Endometrial microvascular endothelial cells (primary cell): ENCODE data around the gene SEMA4D. TPM values are rescaled to one million over a fixed set of nuclear protein-coding genes. Genes with fewer than 3 reads are reported as not detected.
"Not testable (repeated sequence)": the region's sequence is repeated elsewhere in the genome, so short reads cannot be mapped to it uniquely, and the experiment has no call there.

Source experiments
- in situ Hi-C: cut with HindIII; loops from 2 replicates; pipeline ENCODE4 v1.10.0; 2017; ENCODE audit warnings: low sequenced_read_pairs, low pct_unique_long_range_greater_than_20kb; ENCODE audit errors: inconsistent ontology term
- total RNA-seq: library from RNA; depleted of rRNA; stranded (reverse); fragments of >200 nt; gene quantifications from one replicate; pipeline ENCODE4 v1.2.3, GENCODE V29; 2015; ENCODE audit errors: inconsistent ontology term

Gene SEMA4D
- total RNA-seq, 1 donor from 2014 or later, result 2.8 TPM

- in situ Hi-C loops, result no loop called here
These were observed 114.1 kb downstream of the SEMA4D start for GRCh38 chr9:89383721-89384300.

DNA sequence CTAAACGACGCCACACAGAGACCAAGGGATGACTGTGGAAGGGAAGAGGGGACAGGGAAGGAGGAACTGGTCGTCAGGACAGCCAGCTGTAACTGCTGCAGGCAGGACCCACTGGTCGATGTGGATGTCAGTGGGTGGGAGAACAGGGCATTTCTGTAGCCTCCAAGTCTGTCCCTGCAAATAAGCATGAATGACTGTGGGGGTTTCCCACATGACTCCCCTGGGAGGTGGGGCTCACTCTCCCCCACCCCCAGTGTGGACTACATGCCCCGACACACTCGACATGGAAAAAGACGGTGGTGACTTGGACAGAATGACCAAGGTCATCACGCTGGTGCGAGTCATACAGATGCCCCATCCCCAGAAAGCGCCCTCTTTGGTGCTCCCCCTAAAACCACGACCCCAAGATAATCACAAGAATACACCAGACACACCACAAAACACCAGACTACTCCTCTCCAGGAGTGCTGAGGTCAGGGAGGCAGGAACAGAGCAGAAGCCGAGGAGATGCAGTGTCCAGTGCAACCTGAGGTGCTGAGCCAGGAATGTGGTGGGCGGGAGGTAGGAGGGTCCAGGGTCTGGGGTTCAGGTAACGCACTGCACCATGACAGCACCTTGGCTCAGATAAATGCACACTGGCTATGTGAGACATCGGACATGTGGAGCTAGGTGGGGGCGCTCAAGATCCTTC is 114.7 kb downstream of the SEMA4D start:
- in situ Hi-C loops, result no loop called here

- in situ Hi-C loops, result no loop called here
These were observed 115.6 kb downstream of the SEMA4D start for GRCh38 chr9:89382026-89382986.

GRCh38 chr9:89381308-89381609 is 116.7 kb downstream of the SEMA4D start:
- in situ Hi-C loops, result no loop called here

DNA sequence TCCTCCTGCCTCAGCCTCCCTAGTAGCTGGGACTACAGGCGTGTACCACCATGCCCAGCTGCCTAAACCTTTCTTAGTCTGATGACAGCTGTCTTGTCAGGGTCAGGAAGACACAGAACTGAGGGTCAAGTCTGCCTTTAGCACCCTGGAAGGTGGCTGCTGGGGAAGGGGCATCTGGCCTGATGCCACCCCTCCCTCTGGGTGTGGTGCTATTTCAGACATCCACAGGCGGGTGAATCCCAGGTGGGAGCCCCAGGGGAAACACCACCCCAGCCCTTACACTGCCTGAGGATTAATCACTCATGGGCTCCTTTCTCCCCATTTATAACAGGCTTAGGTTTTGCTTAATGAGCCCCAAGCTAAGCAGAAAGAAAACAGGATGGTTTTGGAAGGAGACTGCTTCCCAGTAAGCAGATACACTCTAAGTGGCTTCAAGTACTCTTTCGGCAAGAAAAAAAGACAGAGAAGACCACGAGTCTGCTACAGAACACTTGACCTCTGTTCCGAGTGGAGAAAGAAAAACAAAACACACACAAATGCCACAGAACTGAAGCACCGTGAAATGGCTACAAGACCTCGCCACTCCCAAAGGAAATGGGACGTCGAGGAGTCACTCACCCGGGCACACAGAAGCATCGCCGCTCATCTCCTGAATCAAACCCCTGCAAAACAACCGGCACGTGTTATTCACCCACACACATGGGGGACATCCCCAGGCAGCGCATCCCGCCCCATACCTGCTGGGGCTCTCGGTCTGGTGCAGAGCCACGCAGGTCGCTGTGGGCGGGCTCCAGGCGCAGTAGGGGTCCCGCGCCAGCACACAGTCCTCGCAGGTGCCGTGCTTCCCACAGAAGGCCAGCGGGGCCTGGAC is 117.2 kb downstream of the SEMA4D start:
- in situ Hi-C loops, result no loop called here

DNA sequence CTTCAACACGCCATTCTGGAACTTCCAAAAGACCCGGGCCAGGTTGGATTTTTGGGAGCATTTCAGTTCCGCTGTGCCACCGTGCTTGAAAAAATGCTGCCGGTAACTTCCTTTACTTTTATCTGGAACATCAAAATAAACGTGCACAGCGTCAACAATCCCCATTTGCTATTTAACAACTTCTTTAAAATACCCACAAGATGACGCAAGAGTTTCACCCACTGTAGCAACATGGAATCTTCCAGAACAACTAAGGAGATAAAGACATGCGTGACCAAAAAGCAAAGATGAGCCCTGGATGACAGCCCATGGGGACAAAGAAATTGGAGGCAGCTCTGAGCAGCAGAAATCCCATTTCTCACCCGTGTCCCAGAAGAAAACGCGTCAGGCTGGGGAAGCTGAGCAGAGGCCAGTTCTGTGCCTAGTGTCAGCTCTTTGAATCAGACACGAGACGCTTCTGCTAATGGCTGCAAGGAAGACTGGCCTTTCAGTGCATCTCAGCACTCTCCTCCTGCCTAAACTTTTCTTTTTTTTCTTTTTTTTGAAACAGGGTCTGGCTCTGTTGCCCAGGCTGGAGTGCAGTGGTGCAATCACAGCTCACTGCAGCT is 118.3 kb downstream of the SEMA4D start:
- in situ Hi-C loops, result no loop called here

- in situ Hi-C loops, result no loop called here
These were observed 118.9 kb downstream of the SEMA4D start for GRCh38 chr9:89379031-89379430.

GRCh38 chr9:89378541-89378940 is 119.4 kb downstream of the SEMA4D start:
- in situ Hi-C loops, result no loop called here

DNA sequence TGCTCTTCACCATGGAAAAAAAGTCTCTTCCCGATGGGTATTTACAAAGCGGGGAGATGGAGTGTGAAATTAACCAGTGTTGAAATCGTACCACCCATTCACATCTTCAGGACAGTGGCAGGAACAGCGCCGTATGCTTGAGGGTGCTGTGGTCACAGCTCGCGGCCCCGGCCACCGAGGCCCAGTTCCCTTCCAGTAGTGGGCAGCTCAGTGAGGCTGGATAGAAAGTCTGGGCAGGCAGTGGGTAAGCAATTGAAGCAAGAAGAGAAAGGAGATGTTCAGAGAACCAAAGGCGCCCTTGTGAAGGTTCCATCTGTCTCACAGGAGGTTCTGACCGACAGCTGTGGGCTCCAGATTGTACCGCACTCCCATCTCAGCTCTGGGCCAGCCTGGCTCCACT is 120.5 kb downstream of the SEMA4D start:
- in situ Hi-C loops, result no loop called here

DNA sequence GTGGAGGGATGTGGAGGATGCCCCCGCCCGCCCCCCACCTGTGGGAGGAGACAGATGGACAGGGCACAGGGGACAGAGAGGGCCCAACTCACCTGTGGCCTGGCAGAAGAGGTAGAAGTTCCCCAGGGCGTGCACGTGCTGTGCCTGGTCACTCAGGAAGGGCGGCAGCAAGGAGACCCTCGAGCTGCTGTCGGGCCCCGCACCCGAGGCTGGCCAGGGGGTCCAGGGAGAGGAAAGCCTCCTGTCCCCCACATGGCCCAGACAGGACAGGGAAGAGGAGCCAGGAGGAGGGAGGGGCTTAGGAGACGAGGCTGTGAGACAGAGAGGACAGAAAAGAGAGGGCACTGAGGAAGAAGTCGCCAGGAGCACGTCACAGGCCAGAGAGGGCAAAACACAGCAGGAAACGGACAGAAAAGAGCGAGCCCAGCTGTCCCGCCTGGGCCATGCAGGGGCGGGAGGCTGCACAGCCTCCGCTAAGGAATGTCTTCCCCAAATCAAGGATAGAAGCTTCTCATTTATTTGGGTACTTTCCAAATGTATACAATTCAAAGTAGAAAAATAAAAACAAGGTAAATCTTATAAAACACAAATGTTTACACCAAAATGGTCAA is 121.1 kb downstream of the SEMA4D start:
- in situ Hi-C loops, result no loop called here

DNA sequence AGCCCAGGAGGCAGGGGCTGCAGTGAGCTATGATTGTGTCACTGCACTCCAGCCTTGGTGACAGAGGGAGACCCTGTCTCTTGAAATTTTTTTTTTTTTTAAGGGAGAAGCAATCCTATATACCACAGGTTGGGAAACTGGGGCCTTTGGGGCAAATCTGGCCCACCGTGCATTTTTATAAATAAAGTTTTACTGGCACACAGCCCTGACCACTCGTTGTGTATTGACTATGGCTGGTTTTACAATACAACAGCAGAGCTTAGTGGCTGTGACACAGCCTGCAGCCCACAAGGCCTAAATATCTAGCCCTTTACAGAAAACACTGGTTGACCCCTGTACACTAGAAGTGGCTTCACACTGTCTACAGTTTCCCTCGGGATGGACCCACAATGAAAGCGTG is 121.6 kb downstream of the SEMA4D start:
- in situ Hi-C loops, result no loop called here

DNA sequence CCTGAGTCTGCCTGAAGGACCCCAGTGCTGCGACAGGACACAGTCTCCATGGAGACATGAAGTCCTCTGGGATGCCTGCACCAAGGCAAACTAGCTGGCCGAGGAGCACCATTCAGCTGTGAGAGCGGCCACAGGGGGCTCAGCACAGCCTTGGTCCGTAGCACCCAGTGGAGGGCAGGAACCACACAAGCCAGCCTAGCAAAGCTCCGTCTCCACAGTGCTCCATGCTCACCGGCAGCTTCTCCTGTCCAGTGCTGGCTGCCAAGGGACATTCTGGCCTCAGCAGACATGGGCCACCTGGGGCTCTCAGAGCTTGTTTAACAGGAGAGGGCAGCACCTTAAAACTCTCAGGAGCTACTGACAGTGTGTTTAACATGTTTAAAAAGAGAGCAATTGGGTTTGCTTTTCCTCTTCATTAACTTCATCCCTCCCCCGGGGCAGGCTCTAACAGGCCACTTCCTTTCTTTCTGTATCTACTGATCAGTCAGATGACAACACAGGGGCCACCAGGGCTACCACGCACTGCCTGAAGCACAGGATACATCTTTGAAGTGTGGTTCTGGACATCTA is 122.6 kb downstream of the SEMA4D start:
- in situ Hi-C loops, result no loop called here

- in situ Hi-C loops, result no loop called here
These were observed 123.7 kb downstream of the SEMA4D start for GRCh38 chr9:89374176-89374575.

DNA sequence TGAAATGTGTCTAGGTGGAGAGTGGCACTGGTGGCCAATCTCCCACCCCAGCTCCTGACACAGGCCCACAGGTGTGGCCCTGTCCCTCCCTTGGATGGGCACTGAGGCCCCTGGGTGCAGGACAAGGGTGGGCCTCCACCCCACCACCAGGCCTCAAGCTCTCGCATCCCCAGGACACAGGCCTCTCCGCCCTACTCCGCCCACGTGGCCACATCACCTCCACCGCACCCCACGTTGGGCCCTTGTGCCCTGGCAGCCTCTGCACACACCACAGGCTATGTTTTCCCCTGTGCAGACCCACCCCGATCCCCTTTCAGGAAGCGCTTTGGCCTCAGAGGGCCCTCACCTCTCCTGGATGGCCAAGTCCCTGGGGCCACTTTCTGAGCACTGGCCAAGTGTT is 124.9 kb downstream of the SEMA4D start:
- in situ Hi-C loops, result no loop called here

DNA sequence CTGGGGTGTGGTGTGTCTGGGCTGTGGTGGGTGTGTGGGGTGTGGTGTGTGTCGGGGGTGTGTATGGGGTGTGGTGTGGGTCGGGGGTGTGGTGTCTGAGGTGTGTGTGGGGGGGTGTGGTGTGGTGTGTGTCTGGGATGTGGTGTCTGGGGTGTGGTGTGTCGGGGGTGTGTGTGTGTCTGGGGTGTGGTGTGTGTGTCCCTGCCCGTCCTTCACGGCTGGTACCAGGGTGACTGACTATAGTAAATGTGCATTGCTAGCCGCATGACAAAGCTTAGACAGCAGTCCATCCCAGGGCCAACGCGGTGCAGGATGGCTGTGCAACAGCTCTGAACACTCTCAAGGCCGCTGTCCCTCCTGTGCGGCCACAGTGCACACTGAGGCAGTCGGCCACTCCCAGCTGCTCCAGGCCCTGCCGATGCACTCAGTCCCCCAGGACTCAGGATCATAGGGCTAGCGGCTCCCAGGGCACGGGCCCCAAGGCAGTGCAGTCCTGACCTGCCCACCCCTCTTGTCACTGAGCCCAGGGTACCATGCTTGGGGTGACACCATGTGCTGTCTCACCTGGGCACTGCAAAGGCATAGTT is 125.6 kb downstream of the SEMA4D start:
- in situ Hi-C loops, result no loop called here

- in situ Hi-C loops, result not testable (repeated sequence)
These were observed 126.1 kb downstream of the SEMA4D start for GRCh38 chr9:89371791-89372190.

DNA sequence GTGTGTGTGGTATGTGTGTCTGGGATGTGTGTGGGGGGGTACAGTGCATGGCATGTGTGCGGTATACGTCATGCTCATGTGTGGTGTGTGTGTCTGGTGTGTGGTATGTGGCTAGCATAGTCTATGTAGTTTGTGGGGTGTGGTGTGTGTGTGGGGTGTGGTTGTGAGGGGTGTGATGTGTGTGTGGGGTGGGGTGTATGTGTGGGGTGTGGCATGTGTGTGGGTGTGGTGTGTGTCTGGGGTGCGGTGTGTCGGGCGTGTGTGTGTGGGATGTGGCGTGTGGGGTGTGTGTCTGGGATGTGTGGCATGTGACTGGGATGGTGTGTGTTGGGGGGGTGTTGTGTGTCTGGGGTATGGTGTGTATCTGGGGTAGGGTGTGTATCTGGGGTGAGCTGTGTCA is 127.3 kb downstream of the SEMA4D start:
- in situ Hi-C loops, result no loop called here

- in situ Hi-C loops, result no loop called here
These were observed 128.9 kb downstream of the SEMA4D start for GRCh38 chr9:89368978-89369377.
